Loucy (cell line): ENCODE measurements around the gene ZC3H10.

Experiments used
- EZH2phosphoT487 ChIP-seq: fragments of 200-600 bp; IDR thresholded peaks from 2 replicates; pipeline ENCODE4 v1.6.1; 2018; ENCODE audit warnings: antibody characterized with exemption, mild to moderate bottlenecking, moderate library complexity, borderline replicate concordance
- TF ChIP-seq, protein P1 (sequence below): fragments of 200-600 bp; sonication (generic); conservative IDR thresholded peaks from 2 replicates; pipeline ENCODE4 v1.5.1; 2014; ENCODE audit warnings: mild to moderate bottlenecking, antibody characterized with exemption, low read length

DNA sequence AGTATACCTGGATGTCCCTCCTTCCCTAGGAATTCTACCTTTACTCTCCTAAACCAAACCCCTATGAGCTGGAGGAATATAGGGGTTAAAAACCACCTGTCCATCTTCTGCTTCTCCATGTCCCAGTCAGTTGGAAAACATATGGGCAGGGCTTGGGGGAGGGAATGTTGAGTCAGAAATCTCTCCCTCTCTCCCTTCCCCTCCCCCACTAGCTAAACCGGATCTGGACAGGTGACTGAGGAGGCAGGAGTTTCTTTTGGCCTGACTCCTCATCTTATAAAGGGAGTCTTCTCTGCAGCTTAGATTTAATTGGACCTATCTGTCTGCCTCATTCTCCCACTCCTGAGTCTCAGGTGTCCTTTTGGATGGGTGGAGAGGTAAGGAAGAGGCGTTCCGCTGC lies 32.0 kb upstream of the ZC3H10 start:
- TF ChIP-seq, protein P1, sequence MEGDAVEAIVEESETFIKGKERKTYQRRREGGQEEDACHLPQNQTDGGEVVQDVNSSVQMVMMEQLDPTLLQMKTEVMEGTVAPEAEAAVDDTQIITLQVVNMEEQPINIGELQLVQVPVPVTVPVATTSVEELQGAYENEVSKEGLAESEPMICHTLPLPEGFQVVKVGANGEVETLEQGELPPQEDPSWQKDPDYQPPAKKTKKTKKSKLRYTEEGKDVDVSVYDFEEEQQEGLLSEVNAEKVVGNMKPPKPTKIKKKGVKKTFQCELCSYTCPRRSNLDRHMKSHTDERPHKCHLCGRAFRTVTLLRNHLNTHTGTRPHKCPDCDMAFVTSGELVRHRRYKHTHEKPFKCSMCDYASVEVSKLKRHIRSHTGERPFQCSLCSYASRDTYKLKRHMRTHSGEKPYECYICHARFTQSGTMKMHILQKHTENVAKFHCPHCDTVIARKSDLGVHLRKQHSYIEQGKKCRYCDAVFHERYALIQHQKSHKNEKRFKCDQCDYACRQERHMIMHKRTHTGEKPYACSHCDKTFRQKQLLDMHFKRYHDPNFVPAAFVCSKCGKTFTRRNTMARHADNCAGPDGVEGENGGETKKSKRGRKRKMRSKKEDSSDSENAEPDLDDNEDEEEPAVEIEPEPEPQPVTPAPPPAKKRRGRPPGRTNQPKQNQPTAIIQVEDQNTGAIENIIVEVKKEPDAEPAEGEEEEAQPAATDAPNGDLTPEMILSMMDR, result no peak
- TF ChIP-seq EZH2phosphoT487, result no peak
